ENCODE measurements around the gene SULT2B1. TPM values are rescaled to one million over a fixed set of nuclear protein-coding genes. Genes with fewer than 3 reads are reported as not detected.

SULT2B1 gene
- total and polyA plus RNA-seq, 2 of the 4 experiments (the other 2 are of a cell fraction) = 0.09 TPM; not detected in 1

GRCh38 chr19:48606463-48607358 is 54.7 kb downstream of the SULT2B1 start, which contains the start of gene SPACA4 (continued):
- TF ChIP-seq FOS (IDR thresholded peaks at IDR 0.05; ENCODE audit: low read depth, low read length) = no peak

- H2BK120ac ChIP-seq (ENCODE audit: low read depth, low read length) = no peak overlapping the region
- TF ChIP-seq CEBPB (IDR thresholded peaks at IDR 0.05; ENCODE audit: low read depth, low read length) = no peak
- TF ChIP-seq MAZ (IDR thresholded peaks at IDR 0.05; ENCODE audit: borderline replicate concordance, low read depth, low read length) = no peak
- TF ChIP-seq RFX5 (IDR thresholded peaks at IDR 0.05; ENCODE audit: low read depth, low read length) = no peak
- no peak for TF ChIP-seq NFE2L2 (IDR thresholded peaks at IDR 0.05; ENCODE audit: low read depth, low read length)
- H3K27ac ChIP-seq (ENCODE audit: insufficient read depth, low read length) = no peak overlapping the region
- H3K4ac ChIP-seq (ENCODE audit: low read depth, low read length) = no peak overlapping the region
- no peak overlapping the region for H3K18ac ChIP-seq (ENCODE audit: low read depth, low read length)
- no peak overlapping the region for H2BK5ac ChIP-seq (ENCODE audit: low read depth, low read length, poor library complexity, severe bottlenecking)
- H2BK15ac ChIP-seq (ENCODE audit: low read depth, low read length) = no peak overlapping the region
- H3K4me3 ChIP-seq (ENCODE audit: insufficient read depth, low read depth, low read length) = no peak overlapping the region
- in situ Hi-C loops (cut with MboI; ENCODE audit: low sequenced_read_pairs) (no loop called here), dilution Hi-C loops (cut with HindIII; ENCODE audit: low sequenced_read_pairs, unreplicated experiment) (no loop called here), intact Hi-C loops (cut with micrococcal nuclease) (no loop called here)
- no peaks in the 10 kb centered on the region for H3K36me3 ChIP-seq (ENCODE audit: control insufficient read depth, insufficient read depth, low read length)
- H2AFZ ChIP-seq (replicated peaks; ENCODE audit: low read length, poor library complexity) = no peak overlapping the region
- no peaks in the 10 kb centered on the region for H4K20me1 ChIP-seq (ENCODE audit: insufficient read depth, low read length)
- H2AK9ac ChIP-seq (replicated peaks; ENCODE audit: low read depth, low read length, poor library complexity) = peak overlapping the region; percentile 24
- WGBS, 2 experiments (ENCODE audit: extremely low coverage in 2 of 2, insufficient read length in 1 of 2) = 60% methylated on average over 1 of the region's 7 CpGs; no CpG with 5 or more reads in 1 of the 2 experiments
- H4K5ac ChIP-seq (ENCODE audit: low read depth, low read length) = no peak overlapping the region
- no peak for DNase-seq
- ChIA-PET POLR2A (ENCODE audit: unreplicated experiment) (no interaction called here), CTCF (interaction anchor here (0.6 kb wide), 1 partner anchor 106 kb away, joined by 3 read pairs; no protein-coding TSS in a partner anchor)
- H3K23ac ChIP-seq (ENCODE audit: low read depth, low read length) = no peak overlapping the region
- H3K56ac ChIP-seq (ENCODE audit: extremely low read depth, insufficient read depth, low read length) = no peak overlapping the region
- H3K9me1 ChIP-seq (ENCODE audit: insufficient read depth, low read length) = no peaks in the 10 kb centered on the region
- no peaks in the 10 kb centered on the region for H3K79me1 ChIP-seq (ENCODE audit: low read depth in 1 of 2, low read length in 2 of 2)
- H2AK5ac ChIP-seq (ENCODE audit: low read depth, low read length) = no peak overlapping the region
- no peaks in the 10 kb centered on the region for H3K4me1 ChIP-seq (ENCODE audit: control insufficient read depth, insufficient read depth, low read length)
- H3K14ac ChIP-seq (replicated peaks; ENCODE audit: low read depth, low read length) = no peak overlapping the region
- no peak overlapping the region for H3K4me2 ChIP-seq (ENCODE audit: low read depth, low read length)
- ATAC-seq (ENCODE audit: low read depth) = no peak
- no peaks in the 10 kb centered on the region for H3K9me3 ChIP-seq (ENCODE audit: control insufficient read depth, insufficient read depth, low read length)
- H4K8ac ChIP-seq (ENCODE audit: low read depth in 2 of 2, low read length in 2 of 2) = no peak overlapping the region
- no TSS peak for BruUV-seq (replicated peaks)
- H3K27me3 ChIP-seq (ENCODE audit: control insufficient read depth, insufficient read depth, low read length) = no peaks in the 10 kb centered on the region; the same call in 1 of the 2 replicates
- no peak overlapping the region for H3K9ac ChIP-seq (ENCODE audit: low read depth, low read length)
- no peak overlapping the region for H4K91ac ChIP-seq (ENCODE audit: insufficient read depth, low read depth, low read length)
- H2BK20ac ChIP-seq (ENCODE audit: low read depth, low read length) = no peak overlapping the region
These were observed 55.4 kb downstream of the SULT2B1 start for GRCh38 chr19:48607359-48607755.
